Stomach (tissue), 4 donors: ENCODE measurements around the gene FHL1.

Experiments used
- CTCF ChIP-seq, 7 experiments: fragments of 450-650 bp in 4 of 7; fragments of 200-600 bp in 3 of 7; sonication (generic) in 3 of 7; IDR thresholded peaks; one replicate each; pipeline ENCODE4 v1.5.1; 2016 to 2019; ENCODE audit warnings: antibody characterized with exemption in 7 of 7, control low read depth in 2 of 7, mild to moderate bottlenecking in 1 of 7
- EP300 ChIP-seq: sonication (generic); formaldehyde crosslinking; IDR thresholded peaks from one replicate; pipeline ENCODE4 v1.6.1; 2017; ENCODE audit warnings: antibody characterized with exemption
- POLR2A ChIP-seq, 4 donors: fragments of 450-650 bp; IDR thresholded peaks; one replicate each; pipeline ENCODE4 v1.6.1; 2016; ENCODE audit warnings: antibody characterized with exemption in 4 of 4, control low read depth in 2 of 4, mild to moderate bottlenecking in 1 of 4, moderate library complexity in 1 of 4

DNA sequence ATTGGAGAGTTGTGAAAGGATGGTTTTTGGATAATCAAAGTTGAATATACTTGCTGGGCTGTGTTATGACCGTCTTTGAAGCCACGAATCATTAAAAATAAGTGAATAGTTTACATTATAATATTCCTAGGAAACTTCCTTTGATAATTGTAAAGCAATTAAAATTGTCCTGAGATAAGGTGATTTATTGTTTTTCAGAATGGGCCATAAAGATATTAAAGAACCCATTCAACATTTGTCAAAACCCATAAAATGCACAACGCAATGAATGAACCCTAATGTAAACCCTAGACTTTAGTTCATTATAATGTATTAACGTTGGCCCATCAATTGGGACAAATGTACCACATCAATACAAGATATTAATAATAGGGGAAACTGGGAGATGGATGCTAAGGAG, 11.4 kb downstream of the FHL1 start:
- no peak for TF ChIP-seq POLR2A (IDR thresholded peaks at IDR 0.05)
- TF ChIP-seq CTCF (IDR thresholded peaks at IDR 0.05): no peak
- TF ChIP-seq EP300: no peak
